CD14-positive monocyte (primary cell): ENCODE data around the gene SMAD6. TPM values are rescaled to one million over a fixed set of nuclear protein-coding genes. Genes with fewer than 3 reads are reported as not detected.

Experiments used
- DNase-seq, 3 donors: peaks; one replicate each; pipeline ENCODE4 v3.0.0-alpha.2; 2011 to 2022
- H2AFZ ChIP-seq: 2 replicates; pipeline ENCODE4 v1.6.0; 2012; ENCODE audit warnings: mild to moderate bottlenecking, low read depth, low read length, inconsistent platforms; ENCODE audit not compliant: insufficient read depth, poor library complexity, severe bottlenecking
- H3K27ac ChIP-seq, 2 donors: 1 replicate in 1 of 2; 2 replicates in 1 of 2; pipeline ENCODE4 v1.5.1; 2012 to 2013; ENCODE audit warnings: low read length in 2 of 2, control low read depth in 1 of 2, inconsistent platforms in 1 of 2, low read depth in 1 of 2, mild to moderate bottlenecking in 1 of 2
- H3K27me3 ChIP-seq, 2 donors: one replicate each; pipeline versions ENCODE4 v1.6.0 to v1.6.1; 2011 to 2013; ENCODE audit warnings: low read length in 2 of 2; ENCODE audit not compliant: control insufficient read depth in 2 of 2, insufficient read depth in 2 of 2
- H3K36me3 ChIP-seq, 2 donors: replicated peaks in 1 of 2; 1 replicate in 1 of 2; 2 replicates in 1 of 2; pipeline versions ENCODE4 v1.5.1 to v1.6.1; 2012 to 2013; ENCODE audit warnings: low read length in 2 of 2, control low read depth in 1 of 2, inconsistent platforms in 1 of 2, mild to moderate bottlenecking in 1 of 2; ENCODE audit not compliant: insufficient read depth in 2 of 2, control insufficient read depth in 1 of 2
- H3K4me1 ChIP-seq, 2 donors: 1 replicate in 1 of 2; 2 replicates in 1 of 2; pipeline versions ENCODE4 v1.5.1 to v1.6.1; 2012 to 2013; ENCODE audit warnings: low read length in 2 of 2, control low read depth in 1 of 2, inconsistent platforms in 1 of 2, mild to moderate bottlenecking in 1 of 2, moderate library complexity in 1 of 2; ENCODE audit not compliant: insufficient read depth in 2 of 2, control insufficient read depth in 1 of 2
- H3K4me2 ChIP-seq: replicated peaks from 2 replicates; pipeline ENCODE3; 2012; ENCODE audit warnings: low read length, moderate library complexity, mild to moderate bottlenecking; ENCODE audit not compliant: poor library complexity, severe bottlenecking; ENCODE audit errors: extremely low read depth
- H3K4me3 ChIP-seq, 3 experiments: fragments of 200-600 bp in 1 of 3; sonication (generic) in 1 of 3; replicated peaks in 1 of 3; 1 replicate in 2 of 3; 2 replicates in 1 of 3; pipeline ENCODE4 v1.5.1; 2011 to 2013; ENCODE audit warnings: low read length in 3 of 3, mild to moderate bottlenecking in 3 of 3, control low read depth in 2 of 3, low read depth in 2 of 3, inconsistent platforms in 1 of 3, moderate library complexity in 1 of 3
- H3K79me2 ChIP-seq: 2 replicates; pipeline ENCODE4 v1.6.0; 2012; ENCODE audit warnings: mild to moderate bottlenecking, control low read depth, inconsistent platforms, low read length, moderate library complexity; ENCODE audit not compliant: insufficient read depth
- H3K9ac ChIP-seq: 2 replicates; pipeline ENCODE4 v1.6.0; 2017; ENCODE audit warnings: low read length, mild to moderate bottlenecking; ENCODE audit not compliant: insufficient read depth, poor library complexity, severe bottlenecking
- H3K9me3 ChIP-seq, 2 donors: replicated peaks in 1 of 2; 1 replicate in 1 of 2; 2 replicates in 1 of 2; pipeline versions ENCODE4 v1.5.1 to v1.6.1; 2012 to 2013; ENCODE audit warnings: low read length in 2 of 2, control low read depth in 1 of 2; ENCODE audit not compliant: control insufficient read depth in 1 of 2, insufficient read depth in 1 of 2
- H4K20me1 ChIP-seq: 2 replicates; pipeline ENCODE4 v1.6.0; 2012; ENCODE audit warnings: mild to moderate bottlenecking, low read length, control low read depth, moderate library complexity; ENCODE audit not compliant: insufficient read depth
- H3K27ac Mint-ChIP-seq, 7 donors: one replicate each; pipeline ENCODE4 v1.8.0; 2020; ENCODE audit warnings: mild to moderate bottlenecking in 7 of 7, mixed read lengths in 7 of 7, moderate library complexity in 6 of 7, inconsistent platforms in 2 of 7
- H3K27me3 Mint-ChIP-seq, 3 donors: one replicate each; pipeline ENCODE4 v1.8.0; 2021 to 2022; ENCODE audit warnings: low read depth in 3 of 3, mild to moderate bottlenecking in 3 of 3, mixed read lengths in 3 of 3, moderate library complexity in 3 of 3, inconsistent platforms in 1 of 3
- H3K36me3 Mint-ChIP-seq, 2 donors: one replicate each; pipeline ENCODE4 v1.8.0; 2020; ENCODE audit warnings: mixed read lengths in 2 of 2, inconsistent platforms in 1 of 2, mild to moderate bottlenecking in 1 of 2
- H3K4me1 Mint-ChIP-seq: one replicate; pipeline ENCODE4 v1.8.0; 2020; ENCODE audit warnings: mild to moderate bottlenecking, mixed read lengths
- H3K4me3 Mint-ChIP-seq, 2 donors: one replicate each; pipeline ENCODE4 v1.8.0; 2020; ENCODE audit warnings: mild to moderate bottlenecking in 2 of 2, mixed read lengths in 2 of 2, moderate library complexity in 1 of 2
- H3K9me3 Mint-ChIP-seq, 7 donors: one replicate each; pipeline ENCODE4 v1.8.0; 2020 to 2022; ENCODE audit warnings: mixed read lengths in 7 of 7, mild to moderate bottlenecking in 6 of 7, moderate library complexity in 6 of 7, inconsistent platforms in 2 of 7
- CTCF ChIP-seq: fragments of 200-600 bp; IDR thresholded peaks from one replicate; pipeline ENCODE4 v1.8.0; 2022; ENCODE audit warnings: antibody characterized with exemption, mild to moderate bottlenecking
- WGBS: methylation state at CpG from one replicate; pipeline ENCODE4 v1.1.5; 2013; ENCODE audit warnings: missing lambda C conversion rate; ENCODE audit not compliant: insufficient coverage; 5-methylcytosine and 5-hydroxymethylcytosine counted together
- intact Hi-C, 2 donors: fragments of 100-400 bp; cut with micrococcal nuclease; formaldehyde crosslinking; loops; one replicate each; pipeline versions ENCODE4 v1.15.0 to v1.15.1; 2023
- polyA plus RNA-seq, 3 donors: library from polyadenylated mRNA; depleted of rRNA in 1 of 3; unstranded in 2 of 3; stranded (reverse) in 1 of 3; fragments of 300-500 nt in 2 of 3; fragments of >200 nt in 1 of 3; fragmentation: Illumina TruSeq in 2 of 3; gene quantifications; 1 replicate in 2 of 3; 2 replicates in 1 of 3; pipeline ENCODE4 v1.2.3, GENCODE V29; 2012 to 2021

Gene SMAD6
- polyA plus RNA-seq, 3 donors: 0.31 TPM; not detected in 2

GRCh38 chr15:66820481-66821176 lies 118.6 kb downstream of the SMAD6 start:
- H3K27me3 ChIP-seq: no peaks in the 10 kb centered on the region
- no peak overlapping the region for H3K4me3 Mint-ChIP-seq
- intact Hi-C loops: no loop called here
- no peaks in the 10 kb centered on the region for H3K36me3 ChIP-seq
- H3K9me3 Mint-ChIP-seq: peaks cover 0 to 2% (median 0%) of the 10 kb centered on the region in 7 donors
- H3K4me1 Mint-ChIP-seq: peaks cover 4% of the 10 kb centered on the region
- H4K20me1 ChIP-seq: no peaks in the 10 kb centered on the region
- H3K4me1 ChIP-seq: no peaks in the 10 kb centered on the region
- WGBS: 92% methylated on average over 4 of the region's 5 CpGs
- H3K4me3 ChIP-seq: no peak overlapping the region
- H3K4me2 ChIP-seq: no peak overlapping the region
- H2AFZ ChIP-seq: no peak overlapping the region
- H3K9me3 ChIP-seq: no peaks in the 10 kb centered on the region
- H3K9ac ChIP-seq: no peak overlapping the region
- no peaks in the 10 kb centered on the region for H3K36me3 Mint-ChIP-seq
- H3K27ac ChIP-seq: no peak overlapping the region
- no peak for TF ChIP-seq CTCF
- H3K79me2 ChIP-seq: no peaks in the 10 kb centered on the region
- no peak overlapping the region for H3K27ac Mint-ChIP-seq
- DNase-seq: no peak
- peaks cover 0 to 2% (median 0%) of the 10 kb centered on the region in 3 donors for H3K27me3 Mint-ChIP-seq

- no peaks in the 10 kb centered on the region for H3K27me3 ChIP-seq
- intact Hi-C loops: no loop called here
- 96% methylated on average over 3 of the region's 4 CpGs for WGBS
- H3K9me3 Mint-ChIP-seq: peaks cover 0 to 2% (median 0%) of the 10 kb centered on the region in 7 donors
- no peak overlapping the region for H3K9ac ChIP-seq
- no peak overlapping the region for H3K27ac ChIP-seq
- no peak overlapping the region for H3K27ac Mint-ChIP-seq
- H3K4me3 ChIP-seq: no peak overlapping the region
- H3K4me3 Mint-ChIP-seq: no peak overlapping the region
- no peak for TF ChIP-seq CTCF
- H3K4me1 Mint-ChIP-seq: peaks cover 3% of the 10 kb centered on the region
- H3K36me3 Mint-ChIP-seq: no peaks in the 10 kb centered on the region
- no peaks in the 10 kb centered on the region for H3K9me3 ChIP-seq
- H3K36me3 ChIP-seq: no peaks in the 10 kb centered on the region
- no peaks in the 10 kb centered on the region for H4K20me1 ChIP-seq
- DNase-seq: no peak
- H3K79me2 ChIP-seq: no peaks in the 10 kb centered on the region
- H3K27me3 Mint-ChIP-seq: peaks cover 0 to 2% (median 0%) of the 10 kb centered on the region in 3 donors
- H3K4me1 ChIP-seq: no peaks in the 10 kb centered on the region
- no peak overlapping the region for H3K4me2 ChIP-seq
- H2AFZ ChIP-seq: no peak overlapping the region
Measured at GRCh38 chr15:66821307-66821706, 119.3 kb downstream of the SMAD6 start.
